ENCODE results near the gene CEP350. TPM values are rescaled to one million over a fixed set of nuclear protein-coding genes. Genes with fewer than 3 reads are reported as not detected.

CEP350 gene
- total and polyA plus RNA-seq, 4 experiments from 2014 or later: 9.3 to 99.4 (median 76.0) TPM

GRCh38 chr1:180155182-180155682 is 200.6 kb downstream of the CEP350 start:
- H3K27me3 ChIP-seq (ENCODE audit: insufficient read depth, low read length): no peaks in the 10 kb centered on the region
- intact Hi-C loops (cut with micrococcal nuclease): loop anchor here (2.0 kb wide), 1 partner anchor 16 kb away; no protein-coding TSS in a partner anchor
- Mint-ChIP-seq H3K27ac (peak overlapping the region; percentile 85 to 94 (median 92)), H3K4me3 (peak overlapping the region; percentile 85 to 94 (median 91)), H3K4me1 (peaks cover 18 to 52% (median 34%) of the 10 kb centered on the region in 4 donors), H3K36me3 (peaks cover 0 to 7% of the 10 kb centered on the region in 2 donors), H3K27me3 (no peaks in the 10 kb centered on the region), H3K9me3 (peaks cover 0 to 2% (median 0%) of the 10 kb centered on the region in 8 donors)
- H3K9me3 ChIP-seq (ENCODE audit: control insufficient read depth in 1 of 2, low read length in 2 of 2): no peaks in the 10 kb centered on the region
- no peak for DNase-seq
- H3K36me3 ChIP-seq (ENCODE audit: insufficient read depth, low read length): no peaks in the 10 kb centered on the region
- H3K4me3 ChIP-seq (ENCODE audit: low read length in 2 of 2): peak overlapping the region; percentile 67 to 68
- H3K4me1 ChIP-seq (ENCODE audit: insufficient read depth, low read length): peaks cover 27% of the 10 kb centered on the region
- CTCF ChIA-PET (ENCODE audit: partially characterized antibody): interaction anchor here (1.2 to 1.8 kb wide), 3 partner anchors 11 to 288 kb away, joined by 4 to 8 read pairs (median 6); no protein-coding TSS in a partner anchor
- H3K27ac ChIP-seq (ENCODE audit: low read depth, low read length): peak overlapping the region; percentile 54
- POLR2A ChIA-PET (ENCODE audit: partially characterized antibody): interaction anchor here (0.8 to 4.5 kb wide), 5 partner anchors 24 to 347 kb away, joined by 3 to 22 read pairs (median 4); partner anchors contain the start of genes ACBD6, CEP350 and TOR1AIP1

GRCh38 chr1:180156201-180156600 is 201.6 kb downstream of the CEP350 start:
- Histone ChIP-seq H3K27ac (ENCODE audit: low read depth, low read length) (no peak overlapping the region), H3K4me3 (ENCODE audit: low read length in 2 of 2) (no peak overlapping the region), H3K4me1 (ENCODE audit: insufficient read depth, low read length) (peaks cover 27% of the 10 kb centered on the region), H3K27me3 (ENCODE audit: insufficient read depth, low read length) (no peaks in the 10 kb centered on the region), H3K36me3 (ENCODE audit: insufficient read depth, low read length) (no peaks in the 10 kb centered on the region), H3K9me3 (ENCODE audit: control insufficient read depth in 1 of 2, low read length in 2 of 2) (no peaks in the 10 kb centered on the region)
- peak overlapping the region; percentile 45 to 94 (median 91) for H3K4me3 Mint-ChIP-seq
- H3K27me3 Mint-ChIP-seq: no peaks in the 10 kb centered on the region
- CTCF ChIA-PET (ENCODE audit: partially characterized antibody): interaction anchor here (1.5 to 5.0 kb wide), 2 partner anchors 10 to 24 kb away, joined by 6 to 22 read pairs; no protein-coding TSS in a partner anchor
- H3K36me3 Mint-ChIP-seq: peaks cover 0 to 7% of the 10 kb centered on the region in 2 donors
- intact Hi-C loops (cut with micrococcal nuclease): no loop called here
- H3K4me1 Mint-ChIP-seq: peaks cover 20 to 52% (median 34%) of the 10 kb centered on the region in 4 donors
- POLR2A ChIA-PET (ENCODE audit: partially characterized antibody): interaction anchor here (4.5 kb wide), 1 partner anchor 273 kb away, joined by 22 read pairs; the partner anchor contains the start of gene TOR1AIP1
- peak in 1 of 5 donors; percentile 17 for DNase-seq
- H3K27ac Mint-ChIP-seq: peak overlapping the region; percentile 29 to 87 (median 53)
- H3K9me3 Mint-ChIP-seq: peaks cover 0 to 2% (median 0%) of the 10 kb centered on the region in 8 donors

GRCh38 chr1:180156631-180157091 is 202.1 kb downstream of the CEP350 start:
- POLR2A ChIA-PET (ENCODE audit: partially characterized antibody): interaction anchor here (4.5 kb wide), 1 partner anchor 274 kb away, joined by 22 read pairs; the partner anchor contains the start of gene TOR1AIP1

GRCh38 chr1:180157108-180157507 is 202.5 kb downstream of the CEP350 start:
- intact Hi-C loops (cut with micrococcal nuclease): no loop called here
- CTCF ChIA-PET (ENCODE audit: partially characterized antibody): interaction anchor here (1.9 to 5.0 kb wide), 2 partner anchors 12 to 23 kb away, joined by 5 to 22 read pairs; no protein-coding TSS in a partner anchor
- H3K27ac Mint-ChIP-seq: peak overlapping the region in 3 of 7 donors; percentile 18 to 35 (median 28)
- Histone ChIP-seq H3K27ac (ENCODE audit: low read depth, low read length) (no peak overlapping the region), H3K4me1 (ENCODE audit: insufficient read depth, low read length) (peaks cover 27% of the 10 kb centered on the region), H3K4me3 (ENCODE audit: low read length in 2 of 2) (no peak overlapping the region), H3K27me3 (ENCODE audit: insufficient read depth, low read length) (no peaks in the 10 kb centered on the region), H3K9me3 (ENCODE audit: control insufficient read depth in 1 of 2, low read length in 2 of 2) (no peaks in the 10 kb centered on the region), H3K36me3 (ENCODE audit: insufficient read depth, low read length) (no peaks in the 10 kb centered on the region)
- peaks cover 20 to 52% (median 34%) of the 10 kb centered on the region in 4 donors for H3K4me1 Mint-ChIP-seq
- peaks cover 0 to 7% of the 10 kb centered on the region in 2 donors for H3K36me3 Mint-ChIP-seq
- POLR2A ChIA-PET (ENCODE audit: partially characterized antibody): no interaction called here
- H3K27me3 Mint-ChIP-seq: no peaks in the 10 kb centered on the region
- no peak for DNase-seq
- peak overlapping the region in 3 of 8 donors; percentile 4 to 45 (median 6) for H3K4me3 Mint-ChIP-seq
- peaks cover 0 to 2% (median 0%) of the 10 kb centered on the region in 8 donors for H3K9me3 Mint-ChIP-seq

More at GRCh38 chr1:180156631-180157091, 202.1 kb downstream of the CEP350 start:
- H3K27ac Mint-ChIP-seq: peak overlapping the region in 3 of 7 donors; percentile 28 to 35 (median 31)
- peaks cover 0 to 2% (median 0%) of the 10 kb centered on the region in 8 donors for H3K9me3 Mint-ChIP-seq
- Histone ChIP-seq H3K9me3 (ENCODE audit: control insufficient read depth in 1 of 2, low read length in 2 of 2) (no peaks in the 10 kb centered on the region), H3K36me3 (ENCODE audit: insufficient read depth, low read length) (no peaks in the 10 kb centered on the region), H3K4me3 (ENCODE audit: low read length in 2 of 2) (no peak overlapping the region), H3K4me1 (ENCODE audit: insufficient read depth, low read length) (peaks cover 27% of the 10 kb centered on the region), H3K27me3 (ENCODE audit: insufficient read depth, low read length) (no peaks in the 10 kb centered on the region), H3K27ac (ENCODE audit: low read depth, low read length) (no peak overlapping the region)
- H3K4me3 Mint-ChIP-seq: peak overlapping the region in 6 of 8 donors; percentile 4 to 91 (median 45)
- intact Hi-C loops (cut with micrococcal nuclease): no loop called here
- no peaks in the 10 kb centered on the region for H3K27me3 Mint-ChIP-seq
- peaks cover 20 to 52% (median 34%) of the 10 kb centered on the region in 4 donors for H3K4me1 Mint-ChIP-seq
- no peak for DNase-seq
- H3K36me3 Mint-ChIP-seq: peaks cover 0 to 7% of the 10 kb centered on the region in 2 donors
- CTCF ChIA-PET (ENCODE audit: partially characterized antibody): interaction anchor here (1.5 to 5.0 kb wide), 3 partner anchors 9 to 23 kb away, joined by 5 to 22 read pairs (median 6); no protein-coding TSS in a partner anchor

- Histone ChIP-seq H3K4me1 (ENCODE audit: insufficient read depth, low read length) (peaks cover 27% of the 10 kb centered on the region), H3K36me3 (ENCODE audit: insufficient read depth, low read length) (no peaks in the 10 kb centered on the region), H3K27ac (ENCODE audit: low read depth, low read length) (no peak overlapping the region), H3K9me3 (ENCODE audit: control insufficient read depth in 1 of 2, low read length in 2 of 2) (no peaks in the 10 kb centered on the region), H3K4me3 (ENCODE audit: low read length in 2 of 2) (no peak overlapping the region), H3K27me3 (ENCODE audit: insufficient read depth, low read length) (no peaks in the 10 kb centered on the region)
- DNase-seq: no peak
- H3K4me1 Mint-ChIP-seq: peaks cover 20 to 52% (median 34%) of the 10 kb centered on the region in 4 donors
- H3K9me3 Mint-ChIP-seq: peaks cover 0 to 2% (median 0%) of the 10 kb centered on the region in 8 donors
- peak overlapping the region in 1 of 7 donors; percentile 72 for H3K27ac Mint-ChIP-seq
- intact Hi-C loops (cut with micrococcal nuclease): no loop called here
- POLR2A ChIA-PET (ENCODE audit: partially characterized antibody): no interaction called here
- CTCF ChIA-PET (ENCODE audit: partially characterized antibody): interaction anchor here (1.9 to 5.0 kb wide), 2 partner anchors 11 to 22 kb away, joined by 5 to 22 read pairs; no protein-coding TSS in a partner anchor
- no peak overlapping the region for H3K4me3 Mint-ChIP-seq
- H3K36me3 Mint-ChIP-seq: peaks cover 0 to 7% of the 10 kb centered on the region in 2 donors
- no peaks in the 10 kb centered on the region for H3K27me3 Mint-ChIP-seq
Measured at GRCh38 chr1:180157576-180158057, 203.0 kb downstream of the CEP350 start.

- Mint-ChIP-seq H3K4me3 (peak overlapping the region in 1 of 8 donors; percentile 23), H3K9me3 (peaks cover 0 to 2% (median 0%) of the 10 kb centered on the region in 8 donors)
Measured at GRCh38 chr1:180158149-180159147, 203.8 kb downstream of the CEP350 start.

More at GRCh38 chr1:180158149-180159147, 203.8 kb downstream of the CEP350 start:
- H3K9me3 ChIP-seq (ENCODE audit: control insufficient read depth in 1 of 2, low read length in 2 of 2): no peaks in the 10 kb centered on the region
- peaks cover 27% of the 10 kb centered on the region for H3K4me1 ChIP-seq (ENCODE audit: insufficient read depth, low read length)
- ChIA-PET CTCF (ENCODE audit: partially characterized antibody) (interaction anchor here (1.6 to 5.0 kb wide), 3 partner anchors 9 to 21 kb away, joined by 5 to 22 read pairs (median 8); no protein-coding TSS in a partner anchor), POLR2A (ENCODE audit: partially characterized antibody) (interaction anchor here (0.5 kb wide), 1 partner anchor 282 kb away, joined by 3 read pairs; no protein-coding TSS in a partner anchor)
- H3K27ac Mint-ChIP-seq: peak overlapping the region in 1 of 7 donors; percentile 72
- H3K27me3 ChIP-seq (ENCODE audit: insufficient read depth, low read length): no peaks in the 10 kb centered on the region
- DNase-seq: no peak
- no peak overlapping the region for H3K4me3 ChIP-seq (ENCODE audit: low read length in 2 of 2)
- H3K36me3 Mint-ChIP-seq: peaks cover 0 to 7% of the 10 kb centered on the region in 2 donors
- intact Hi-C loops (cut with micrococcal nuclease): no loop called here
- H3K27me3 Mint-ChIP-seq: no peaks in the 10 kb centered on the region
- peaks cover 20 to 46% (median 33%) of the 10 kb centered on the region in 4 donors for H3K4me1 Mint-ChIP-seq
- H3K27ac ChIP-seq (ENCODE audit: low read depth, low read length): no peak overlapping the region
- H3K36me3 ChIP-seq (ENCODE audit: insufficient read depth, low read length): no peaks in the 10 kb centered on the region

All from CD4-positive, alpha-beta memory T cell (primary cell).